Measurements from ENCODE around the gene GNGT2.

DNA sequence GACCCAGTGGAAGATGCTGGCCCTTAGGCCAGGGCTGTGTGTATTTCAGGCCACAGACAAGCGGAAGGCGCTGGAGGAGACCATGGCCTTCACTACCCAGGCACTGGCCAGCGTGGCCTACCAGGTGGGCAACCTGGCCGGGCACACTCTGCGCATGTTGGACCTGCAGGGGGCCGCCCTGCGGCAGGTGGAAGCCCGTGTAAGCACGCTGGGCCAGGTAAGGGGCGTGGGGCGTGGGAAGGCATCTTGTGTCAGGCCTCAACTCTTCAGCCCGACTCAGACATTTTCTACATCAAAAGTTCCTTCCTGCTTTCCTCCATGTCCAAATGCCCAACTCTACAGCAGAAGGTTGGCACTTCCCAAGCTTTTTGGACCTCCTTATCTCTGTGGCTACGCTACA, 6.1 kb upstream of the GNGT2 start:
- TF ChIP-seq, protein P1, sequence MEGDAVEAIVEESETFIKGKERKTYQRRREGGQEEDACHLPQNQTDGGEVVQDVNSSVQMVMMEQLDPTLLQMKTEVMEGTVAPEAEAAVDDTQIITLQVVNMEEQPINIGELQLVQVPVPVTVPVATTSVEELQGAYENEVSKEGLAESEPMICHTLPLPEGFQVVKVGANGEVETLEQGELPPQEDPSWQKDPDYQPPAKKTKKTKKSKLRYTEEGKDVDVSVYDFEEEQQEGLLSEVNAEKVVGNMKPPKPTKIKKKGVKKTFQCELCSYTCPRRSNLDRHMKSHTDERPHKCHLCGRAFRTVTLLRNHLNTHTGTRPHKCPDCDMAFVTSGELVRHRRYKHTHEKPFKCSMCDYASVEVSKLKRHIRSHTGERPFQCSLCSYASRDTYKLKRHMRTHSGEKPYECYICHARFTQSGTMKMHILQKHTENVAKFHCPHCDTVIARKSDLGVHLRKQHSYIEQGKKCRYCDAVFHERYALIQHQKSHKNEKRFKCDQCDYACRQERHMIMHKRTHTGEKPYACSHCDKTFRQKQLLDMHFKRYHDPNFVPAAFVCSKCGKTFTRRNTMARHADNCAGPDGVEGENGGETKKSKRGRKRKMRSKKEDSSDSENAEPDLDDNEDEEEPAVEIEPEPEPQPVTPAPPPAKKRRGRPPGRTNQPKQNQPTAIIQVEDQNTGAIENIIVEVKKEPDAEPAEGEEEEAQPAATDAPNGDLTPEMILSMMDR (IDR thresholded peaks at IDR 0.05; ENCODE audit: low read depth, low read length), result no peak
- no peak for TF ChIP-seq POLR2A (IDR thresholded peaks at IDR 0.05; ENCODE audit: extremely low read depth, insufficient read length)
